Activated CD4-positive, alpha-beta T cell treated with anti-CD3 and anti-CD28 coated beads, Interleukin-2, amount 10 ng/mL, durations not matched to agents 7 days and 5 days (primary cell): ENCODE measurements around the gene ING5. TPM values are rescaled to one million over a fixed set of nuclear protein-coding genes. Genes with fewer than 3 reads are reported as not detected.
A peak's percentile ranks its signal among the peaks of the same experiment; 100 is the strongest.

Source experiments
- CTCF ChIA-PET: fragments of 350-600 bp; sonication (Branson Sonifier 250); formaldehyde crosslinking; loops from one replicate; lab custom pipeline; 2021; ENCODE audit warnings: antibody characterized with exemption; lab: Charles Lee
- POLR2A ChIA-PET: fragments of 350-600 bp; sonication (Branson Sonifier 250); formaldehyde crosslinking; loops from one replicate; lab custom pipeline; 2021; ENCODE audit warnings: antibody characterized with exemption; lab: Charles Lee
- DNase-seq: peaks from one replicate; pipeline ENCODE4 v3.0.0-alpha.2; 2020
- H3K27ac Mint-ChIP-seq: one replicate; pipeline ENCODE4 v1.8.0; 2021; ENCODE audit warnings: mild to moderate bottlenecking, moderate library complexity, mixed read lengths
- H3K27me3 Mint-ChIP-seq: one replicate; pipeline ENCODE4 v1.8.0; 2021; ENCODE audit warnings: mixed read lengths
- H3K36me3 Mint-ChIP-seq: one replicate; pipeline ENCODE4 v1.8.0; 2021; ENCODE audit warnings: low read depth, mixed read lengths
- H3K4me1 Mint-ChIP-seq: one replicate; pipeline ENCODE4 v1.8.0; 2021; ENCODE audit warnings: mixed read lengths
- H3K4me3 Mint-ChIP-seq: one replicate; pipeline ENCODE4 v1.8.0; 2021; ENCODE audit warnings: mild to moderate bottlenecking, moderate library complexity, mixed read lengths
- H3K9me3 Mint-ChIP-seq: one replicate; pipeline ENCODE4 v1.8.0; 2021; ENCODE audit warnings: mixed read lengths
- total RNA-seq, 2 experiments: library from RNA; stranded (reverse); gene quantifications; one replicate each; pipeline ENCODE4 v1.2.3, GENCODE V29; 2021

The ING5 gene
- total RNA-seq, 2 experiments from 2014 or later: 39.9 to 45.4 TPM

DNA sequence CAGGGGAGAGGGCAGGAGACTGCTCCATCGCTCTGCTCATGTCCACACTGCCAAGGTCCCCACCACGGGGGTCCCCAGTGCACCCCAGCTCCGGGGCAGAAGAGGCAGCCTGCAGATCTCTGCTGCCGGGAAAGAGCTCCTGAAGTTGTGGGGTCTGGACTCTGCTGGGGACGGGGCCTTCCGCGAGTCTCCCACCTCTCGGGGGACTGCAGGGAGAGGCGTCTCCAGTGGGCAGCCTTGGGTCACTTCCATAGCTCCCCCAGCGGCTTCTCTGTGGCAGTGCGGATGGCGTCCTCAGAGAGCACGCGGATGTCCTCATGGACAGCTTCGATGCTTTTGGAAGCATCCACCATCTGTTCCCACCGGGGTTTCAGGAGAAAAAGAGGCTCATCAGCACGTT, 26.0 kb upstream of the ING5 start:
- Mint-ChIP-seq H3K36me3 (peaks cover 26% of the 10 kb centered on the region), H3K27ac (no peak overlapping the region), H3K4me1 (peaks cover 16% of the 10 kb centered on the region), H3K9me3 (no peaks in the 10 kb centered on the region), H3K27me3 (no peaks in the 10 kb centered on the region), H3K4me3 (no peak overlapping the region)
- no peak for DNase-seq
- CTCF ChIA-PET: interaction anchor here (0.9 kb wide), 1 partner anchor 21 kb away, joined by 6 read pairs; no protein-coding TSS in a partner anchor
- POLR2A ChIA-PET: no interaction called here

DNA sequence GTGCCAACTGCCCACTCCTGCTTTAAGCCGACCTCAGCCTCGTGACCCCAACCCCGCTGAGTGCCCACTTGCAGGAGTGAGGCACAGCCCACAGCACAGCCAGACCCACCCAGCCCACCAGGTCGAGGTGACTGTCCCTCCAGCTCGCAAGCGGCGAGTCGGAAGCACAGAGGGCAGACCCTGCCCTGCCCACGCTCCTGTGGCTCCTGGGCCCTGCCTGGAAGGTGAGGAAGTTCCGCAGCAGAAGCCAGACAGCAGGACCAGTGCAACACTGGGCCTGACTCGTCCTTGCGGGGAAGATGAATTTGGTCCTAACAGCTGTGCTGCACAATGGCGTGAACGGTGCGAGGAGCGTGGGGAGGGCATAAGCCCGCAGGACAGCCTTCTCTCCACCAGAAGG, 25.2 kb upstream of the ING5 start:
- Mint-ChIP-seq H3K9me3 (no peaks in the 10 kb centered on the region), H3K27me3 (no peaks in the 10 kb centered on the region), H3K27ac (no peak overlapping the region), H3K4me1 (peaks cover 18% of the 10 kb centered on the region), H3K36me3 (peaks cover 34% of the 10 kb centered on the region), H3K4me3 (no peak overlapping the region)
- DNase-seq: no peak
- ChIA-PET POLR2A (no interaction called here), CTCF (interaction anchor here (0.9 kb wide), 2 partner anchors 22 to 26 kb away, joined by 3 to 6 read pairs; partner anchors contain the start of gene ING5)

DNA sequence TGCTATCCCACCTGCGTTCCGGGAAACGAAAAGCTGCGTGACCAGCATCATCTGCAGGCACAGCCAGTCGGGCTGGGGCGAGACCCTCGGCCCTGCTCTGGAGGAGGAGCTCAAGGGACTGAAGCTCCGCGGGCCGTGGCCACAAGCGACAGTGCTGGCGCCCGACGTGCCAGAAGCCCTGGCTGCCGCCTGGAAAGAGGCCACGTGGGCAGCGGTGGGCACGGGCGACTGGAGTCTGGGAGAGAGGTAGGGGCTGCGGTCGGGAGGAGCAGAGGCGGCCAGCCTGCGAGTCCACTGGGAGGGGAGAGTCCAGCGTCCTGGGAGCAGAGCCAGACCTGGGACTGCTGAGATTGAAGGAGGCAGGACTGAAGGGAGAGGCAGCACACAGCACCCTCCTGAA, 24.4 kb upstream of the ING5 start:
- POLR2A ChIA-PET: no interaction called here
- no peaks in the 10 kb centered on the region for H3K27me3 Mint-ChIP-seq
- no peak overlapping the region for H3K27ac Mint-ChIP-seq
- peaks cover 18% of the 10 kb centered on the region for H3K4me1 Mint-ChIP-seq
- DNase-seq: no peak
- H3K36me3 Mint-ChIP-seq: peaks cover 41% of the 10 kb centered on the region
- H3K4me3 Mint-ChIP-seq: no peak overlapping the region
- no peaks in the 10 kb centered on the region for H3K9me3 Mint-ChIP-seq
- CTCF ChIA-PET: interaction anchor here (0.9 kb wide), 1 partner anchor 25 kb away, joined by 3 read pairs; the partner anchor contains the start of gene ING5

DNA sequence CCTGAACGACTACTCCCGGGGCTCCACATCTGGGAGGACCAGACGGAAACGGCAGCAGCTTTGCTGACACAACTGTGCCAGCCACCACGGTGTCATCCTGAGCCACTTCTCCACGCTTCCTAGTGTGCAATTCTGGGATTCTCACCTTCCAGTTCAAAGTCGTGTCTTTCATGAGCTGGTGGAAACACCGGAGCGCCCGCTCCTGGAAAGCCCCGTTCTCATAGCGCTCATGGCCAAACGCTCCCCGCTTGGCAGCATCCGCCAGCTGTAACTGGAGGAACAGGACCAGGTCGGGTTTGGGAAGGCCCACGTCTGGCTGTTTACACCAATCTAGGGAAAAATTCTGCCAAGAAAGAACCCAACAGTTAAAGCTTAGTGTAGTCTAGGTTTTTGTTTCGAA, 23.5 kb upstream of the ING5 start:
- Mint-ChIP-seq H3K36me3 (peaks cover 49% of the 10 kb centered on the region), H3K27me3 (no peaks in the 10 kb centered on the region), H3K4me3 (no peak overlapping the region), H3K4me1 (peaks cover 15% of the 10 kb centered on the region), H3K27ac (no peak overlapping the region), H3K9me3 (no peaks in the 10 kb centered on the region)
- POLR2A ChIA-PET: interaction anchor here (0.7 kb wide), 1 partner anchor 8 kb away, joined by 4 read pairs; the partner anchor contains the start of gene DTYMK
- DNase-seq: no peak
- CTCF ChIA-PET: interaction anchor here (1.4 kb wide), 1 partner anchor 13 kb away, joined by 4 read pairs; no protein-coding TSS in a partner anchor

DNA sequence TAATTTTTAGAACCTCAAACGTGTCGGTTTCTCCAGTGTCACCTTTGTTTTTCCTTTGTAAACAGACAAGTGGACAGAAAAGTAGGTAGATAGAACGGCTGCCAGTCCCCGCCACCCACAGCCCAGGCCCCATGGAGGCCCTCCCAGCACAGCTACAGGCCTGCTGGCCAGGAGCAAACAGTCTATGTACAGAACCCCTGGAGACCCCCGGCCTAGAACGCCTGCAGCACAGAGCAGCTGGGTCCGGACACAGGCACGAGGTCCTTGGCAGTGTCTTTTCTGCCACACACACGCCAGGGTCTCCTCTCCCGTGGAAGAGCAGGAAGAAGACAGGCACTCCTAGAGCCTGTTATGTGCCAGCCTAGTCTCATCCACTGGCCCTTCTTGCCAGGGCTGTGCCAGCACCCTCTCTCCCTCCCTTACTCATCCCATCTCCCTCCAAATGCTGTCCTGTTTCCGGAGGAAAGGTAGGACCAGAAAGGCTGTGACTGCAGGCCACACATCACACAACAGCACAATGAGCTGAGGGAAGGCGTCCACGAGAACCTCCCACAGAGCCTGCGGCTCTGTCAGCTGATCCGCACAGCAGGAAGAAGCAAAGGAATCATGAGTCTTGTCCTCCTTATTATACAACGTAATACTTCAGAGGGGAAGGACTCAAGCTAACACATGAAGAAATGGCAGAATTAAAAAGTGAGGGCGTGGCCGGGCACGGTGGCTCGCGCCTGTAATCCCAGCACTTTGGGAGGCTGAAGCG, 22.9 kb upstream of the ING5 start:
- POLR2A ChIA-PET: interaction anchor here (0.7 kb wide), 1 partner anchor 8 kb away, joined by 4 read pairs; the partner anchor contains the start of gene DTYMK
- H3K27ac Mint-ChIP-seq: no peak overlapping the region

DNA sequence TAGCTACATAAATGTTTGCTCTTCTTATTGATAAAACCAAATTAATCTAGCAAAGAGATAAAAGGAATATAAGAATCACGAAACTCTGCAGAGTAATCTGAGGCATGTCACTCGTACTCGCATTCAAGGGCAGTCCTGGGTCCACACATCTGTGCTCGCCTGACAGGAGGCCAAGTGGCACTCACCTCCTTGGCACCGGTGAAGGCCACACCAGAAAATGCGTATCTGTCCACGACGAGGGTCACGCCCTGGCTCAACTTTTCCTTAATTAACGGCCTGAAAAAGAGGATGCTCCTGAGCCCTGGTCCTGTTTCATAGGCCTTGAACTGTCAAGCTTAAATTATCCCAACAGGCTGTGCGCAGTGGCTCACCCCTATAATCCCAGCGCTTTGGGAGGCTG, 21.8 kb upstream of the ING5 start:
- CTCF ChIA-PET: interaction anchor here (1.3 to 1.4 kb wide), 2 partner anchors 10 to 15 kb away, joined by 4 read pairs; no protein-coding TSS in a partner anchor
- no peak overlapping the region for H3K27ac Mint-ChIP-seq
- H3K27me3 Mint-ChIP-seq: no peaks in the 10 kb centered on the region
- no peak for DNase-seq
- no peak overlapping the region for H3K4me3 Mint-ChIP-seq
- POLR2A ChIA-PET: no interaction called here
- no peaks in the 10 kb centered on the region for H3K9me3 Mint-ChIP-seq
- H3K36me3 Mint-ChIP-seq: peaks cover 57% of the 10 kb centered on the region
- peaks cover 15% of the 10 kb centered on the region for H3K4me1 Mint-ChIP-seq

More for the DNA sequence above, 22.9 kb upstream of the ING5 start:
- H3K4me1 Mint-ChIP-seq: peaks cover 10% of the 10 kb centered on the region
- no peaks in the 10 kb centered on the region for H3K9me3 Mint-ChIP-seq
- no peaks in the 10 kb centered on the region for H3K27me3 Mint-ChIP-seq
- no peak overlapping the region for H3K4me3 Mint-ChIP-seq
- H3K36me3 Mint-ChIP-seq: peaks cover 53% of the 10 kb centered on the region
- DNase-seq: no peak
- CTCF ChIA-PET: interaction anchor here (1.3 to 1.4 kb wide), 2 partner anchors 9 to 14 kb away, joined by 4 read pairs; no protein-coding TSS in a partner anchor

DNA sequence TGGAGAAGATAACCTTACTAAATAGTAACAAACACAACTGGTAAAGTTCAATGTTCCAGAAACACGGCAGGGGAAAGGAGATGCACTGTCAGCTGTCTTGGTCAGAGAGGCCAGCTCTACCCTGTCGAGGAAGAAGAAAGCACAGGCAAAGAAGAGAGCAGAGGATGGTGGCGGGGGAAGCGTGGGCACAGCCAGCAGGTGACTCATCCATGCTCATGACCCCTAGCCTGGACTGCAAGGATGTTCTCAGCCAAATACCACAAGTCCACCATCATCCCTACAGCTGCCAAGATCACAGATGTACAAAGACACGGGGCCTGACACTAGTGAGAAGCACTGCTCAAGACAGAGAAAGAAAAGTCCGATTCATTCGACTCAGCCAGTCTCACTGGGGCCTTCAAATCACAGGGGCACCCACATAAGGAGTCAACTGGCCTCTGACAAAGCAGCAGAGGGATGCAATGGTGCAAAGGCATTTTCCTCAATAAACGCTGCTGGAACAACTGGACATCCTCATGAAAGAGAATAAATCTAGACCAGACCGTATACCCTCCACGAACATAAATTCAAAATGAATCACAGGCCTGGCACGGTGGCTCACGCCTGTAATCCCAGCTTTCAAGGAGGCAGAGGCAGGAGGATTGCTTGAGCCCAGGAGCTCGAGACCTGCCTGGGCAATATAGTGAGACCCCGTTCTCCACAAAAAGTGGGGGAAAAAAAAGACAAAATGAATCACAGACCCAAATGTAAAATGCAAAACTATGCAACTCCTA, 20.8 kb upstream of the ING5 start:
- no peak overlapping the region for H3K27ac Mint-ChIP-seq
- ChIA-PET POLR2A (no interaction called here), CTCF (no interaction called here)
- peaks cover 22% of the 10 kb centered on the region for H3K4me1 Mint-ChIP-seq
- no peaks in the 10 kb centered on the region for H3K27me3 Mint-ChIP-seq
- H3K4me3 Mint-ChIP-seq: no peak overlapping the region
- no peaks in the 10 kb centered on the region for H3K9me3 Mint-ChIP-seq
- H3K36me3 Mint-ChIP-seq: peaks cover 62% of the 10 kb centered on the region
- no peak for DNase-seq

DNA sequence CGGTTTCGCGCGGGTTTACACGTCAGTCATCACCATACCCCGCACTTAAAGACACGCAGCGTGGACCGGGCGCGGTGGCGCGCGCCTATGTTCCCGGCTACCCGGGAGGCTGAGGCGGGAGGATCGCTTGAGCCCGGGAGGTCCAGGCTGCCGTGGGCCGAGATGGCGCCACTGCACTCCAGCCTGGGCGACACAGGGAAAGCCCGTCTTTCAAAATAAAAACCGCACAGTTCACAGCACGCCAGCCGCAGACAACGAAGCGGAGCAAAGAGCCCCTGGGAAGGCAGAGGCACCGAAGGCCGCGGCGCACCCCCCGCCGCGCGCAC, 15.6 kb upstream of the ING5 start:
- CTCF ChIA-PET: interaction anchor here (0.5 to 4.0 kb wide), 6 partner anchors 14 to 192 kb away, joined by 3 to 37 read pairs (median 4); partner anchors contain the start of gene ING5
- Mint-ChIP-seq H3K27ac (peak overlapping the region; percentile 92), H3K9me3 (no peaks in the 10 kb centered on the region), H3K4me3 (peak overlapping the region; percentile 93), H3K27me3 (no peaks in the 10 kb centered on the region), H3K4me1 (peaks cover 38% of the 10 kb centered on the region), H3K36me3 (peaks cover 50% of the 10 kb centered on the region)
- no peak for DNase-seq
- POLR2A ChIA-PET: interaction anchor here (0.6 to 1.0 kb wide), 5 partner anchors 8 to 91 kb away, joined by 3 to 5 read pairs (median 3); partner anchors contain the start of gene D2HGDH

DNA sequence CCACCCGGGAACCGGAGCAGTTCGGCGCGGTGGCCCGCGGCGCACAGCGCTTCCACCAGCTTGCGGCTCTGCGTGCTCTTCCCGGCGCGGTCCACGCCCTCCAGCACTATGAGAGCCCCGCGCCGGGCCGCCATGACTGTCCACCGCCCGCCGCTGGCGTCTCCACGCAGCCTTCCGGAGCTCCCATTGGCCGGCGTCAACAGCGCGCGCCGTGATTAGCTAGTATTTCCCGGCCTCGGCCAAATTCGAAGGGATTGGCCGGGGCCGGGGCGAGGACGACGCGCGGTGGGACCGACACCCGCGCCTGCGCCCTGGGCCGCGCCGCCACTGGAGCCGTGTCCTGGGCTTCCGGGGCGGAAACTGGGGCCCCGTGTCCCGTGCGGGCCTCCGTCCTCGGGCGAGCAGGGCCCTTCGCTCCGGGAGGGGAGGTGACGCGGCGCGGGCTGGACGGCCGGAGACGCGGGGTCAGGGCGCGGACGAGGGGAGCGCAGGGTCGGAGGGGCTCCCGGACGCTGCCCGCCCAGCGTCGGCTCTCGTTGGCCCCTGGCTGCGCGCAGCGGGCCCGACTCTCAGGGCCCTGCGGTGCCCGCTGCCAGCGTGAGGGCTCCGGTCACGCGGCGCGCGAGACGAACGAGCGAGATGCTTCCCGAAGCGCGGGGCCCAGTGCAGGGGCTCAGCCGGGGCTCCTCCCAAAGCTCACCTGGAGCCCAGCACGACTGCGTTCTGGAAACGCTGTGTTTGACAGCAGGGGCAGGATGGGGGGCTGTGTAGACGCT, 15.0 kb upstream of the ING5 start, which contains the start of gene DTYMK:
DTYMK (minus strand) TSS at position 166 of the 776 bp plus-strand sequence; CDS start at position 134, 32 bp downstream.
- DNase-seq: peak; percentile 96
- H3K27me3 Mint-ChIP-seq: no peaks in the 10 kb centered on the region
- H3K36me3 Mint-ChIP-seq: peaks cover 44% of the 10 kb centered on the region
- POLR2A ChIA-PET: interaction anchor here (0.6 to 1.0 kb wide), 5 partner anchors 8 to 91 kb away, joined by 3 to 5 read pairs (median 3); partner anchors contain the start of gene D2HGDH
- CTCF ChIA-PET: interaction anchor here (0.5 to 4.0 kb wide), 6 partner anchors 13 to 192 kb away, joined by 3 to 37 read pairs (median 4); partner anchors contain the start of gene ING5
- peak within 1 kb of the TSS; percentile 93 for H3K4me3 Mint-ChIP-seq
- no peaks in the 10 kb centered on the region for H3K9me3 Mint-ChIP-seq
- H3K27ac Mint-ChIP-seq: peak within 1 kb of the TSS; percentile 94
- peaks cover 36% of the 10 kb centered on the region for H3K4me1 Mint-ChIP-seq

DNA sequence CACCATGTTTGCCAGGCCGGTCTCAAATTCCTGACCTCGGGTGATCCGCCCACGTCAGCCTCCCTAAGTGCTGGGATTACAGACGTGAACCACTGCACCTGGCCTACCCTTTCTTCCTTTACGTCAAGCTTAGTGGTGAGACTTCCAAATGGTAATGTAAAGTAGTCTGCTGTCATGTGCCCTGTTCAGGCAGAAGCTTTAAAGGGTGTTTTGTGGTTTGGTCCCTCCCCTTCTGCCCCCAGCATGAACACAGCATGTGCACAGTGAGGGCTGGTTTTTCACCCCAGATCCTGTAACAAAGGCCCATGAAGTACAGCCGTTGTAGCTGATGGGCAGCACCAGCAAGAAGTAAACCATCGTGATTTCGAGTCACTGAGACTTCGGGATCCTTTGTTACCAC, 12.5 kb upstream of the ING5 start:
- H3K4me3 Mint-ChIP-seq: peak overlapping the region; percentile 59
- peak overlapping the region; percentile 84 for H3K27ac Mint-ChIP-seq
- peaks cover 31% of the 10 kb centered on the region for H3K4me1 Mint-ChIP-seq
- DNase-seq: peak; percentile 74
- H3K36me3 Mint-ChIP-seq: peaks cover 27% of the 10 kb centered on the region
- H3K27me3 Mint-ChIP-seq: no peaks in the 10 kb centered on the region
- ChIA-PET POLR2A (no interaction called here), CTCF (interaction anchor here (4.0 kb wide), 1 partner anchor 11 kb away, joined by 37 read pairs; the partner anchor contains the start of gene ING5)
- H3K9me3 Mint-ChIP-seq: no peaks in the 10 kb centered on the region

DNA sequence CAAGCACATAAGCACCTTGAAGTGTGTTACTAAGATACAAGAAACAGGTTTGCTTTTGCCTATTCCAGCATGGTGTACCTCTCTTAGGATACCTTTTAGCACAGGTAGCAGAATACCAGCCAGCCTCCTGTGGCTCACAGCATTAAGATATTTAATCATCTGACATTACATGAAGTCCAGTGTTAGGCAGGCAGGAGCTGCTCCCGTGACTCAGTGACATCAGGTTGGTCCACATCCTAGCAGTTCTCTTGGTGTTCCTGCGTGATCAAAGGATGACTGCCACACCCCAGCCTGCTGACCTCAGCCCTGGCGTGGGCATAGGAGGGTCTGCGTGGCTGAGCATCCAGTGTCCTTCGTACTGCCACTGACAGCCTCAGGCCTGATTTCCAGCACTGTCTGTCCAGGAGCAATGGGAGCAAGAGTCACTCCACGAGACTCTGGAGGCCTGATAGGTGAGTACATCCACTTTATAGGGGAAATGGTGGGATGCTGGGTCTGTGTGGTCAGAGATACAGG, 11.6 kb upstream of the ING5 start:
- H3K4me3 Mint-ChIP-seq: no peak overlapping the region
- ChIA-PET POLR2A (no interaction called here), CTCF (no interaction called here)
- peak overlapping the region; percentile 36 for H3K27ac Mint-ChIP-seq
- no peaks in the 10 kb centered on the region for H3K27me3 Mint-ChIP-seq
- no peak for DNase-seq
- peaks cover 27% of the 10 kb centered on the region for H3K4me1 Mint-ChIP-seq
- peaks cover 25% of the 10 kb centered on the region for H3K36me3 Mint-ChIP-seq
- no peaks in the 10 kb centered on the region for H3K9me3 Mint-ChIP-seq
